Measurements from ENCODE around the gene CRYM.
"Not testable (repeated sequence)": the region's sequence is repeated elsewhere in the genome, so short reads cannot be mapped to it uniquely, and the experiment has no call there.

Gene CRYM

GRCh38 chr16:21277045-21277926 lies 804 bp downstream of the CRYM start:
- no peak for DNase-seq (ENCODE audit: low read depth)

DNA sequence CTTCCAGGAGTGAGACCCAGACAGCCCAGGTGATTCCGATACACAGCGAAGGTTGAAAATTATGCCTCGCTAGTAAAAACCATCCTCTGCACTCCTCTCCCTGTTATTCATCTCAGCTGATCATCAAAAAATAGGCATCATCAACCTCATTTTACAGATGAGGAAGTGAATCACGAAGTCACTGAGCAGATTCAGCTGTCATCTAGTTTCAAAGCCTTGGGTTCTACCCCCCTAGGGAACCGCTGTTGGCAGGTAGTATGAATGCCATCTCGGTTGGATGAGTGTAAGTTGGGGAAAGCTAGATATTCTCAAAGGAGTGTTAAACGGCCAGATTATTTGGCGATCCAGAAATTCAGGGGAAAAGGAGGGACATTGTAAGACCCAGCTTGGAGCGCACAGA lies 2.0 kb downstream of the CRYM start:
- DNase-seq (ENCODE audit: low read depth) = no peak

DNA sequence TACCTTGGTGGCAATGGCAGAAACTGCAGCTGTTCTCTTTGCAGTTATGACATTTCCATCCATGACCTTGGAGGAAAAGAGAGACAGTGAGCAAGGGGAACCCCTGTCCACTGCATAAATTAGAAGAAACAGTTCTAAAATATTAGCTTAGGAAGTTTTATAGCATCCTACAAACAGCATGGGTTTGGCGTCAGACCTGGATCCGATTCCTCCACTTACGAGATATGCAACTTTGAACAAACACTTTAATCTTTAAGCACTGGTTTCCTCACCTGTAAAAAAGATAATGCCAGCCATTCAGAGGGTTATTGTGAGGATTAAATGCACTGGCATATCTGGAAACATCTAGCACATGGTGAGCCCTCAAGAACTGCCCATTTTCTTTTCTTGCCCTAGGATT lies 2.6 kb downstream of the CRYM start:
- no peak for DNase-seq (ENCODE audit: low read depth)

DNA sequence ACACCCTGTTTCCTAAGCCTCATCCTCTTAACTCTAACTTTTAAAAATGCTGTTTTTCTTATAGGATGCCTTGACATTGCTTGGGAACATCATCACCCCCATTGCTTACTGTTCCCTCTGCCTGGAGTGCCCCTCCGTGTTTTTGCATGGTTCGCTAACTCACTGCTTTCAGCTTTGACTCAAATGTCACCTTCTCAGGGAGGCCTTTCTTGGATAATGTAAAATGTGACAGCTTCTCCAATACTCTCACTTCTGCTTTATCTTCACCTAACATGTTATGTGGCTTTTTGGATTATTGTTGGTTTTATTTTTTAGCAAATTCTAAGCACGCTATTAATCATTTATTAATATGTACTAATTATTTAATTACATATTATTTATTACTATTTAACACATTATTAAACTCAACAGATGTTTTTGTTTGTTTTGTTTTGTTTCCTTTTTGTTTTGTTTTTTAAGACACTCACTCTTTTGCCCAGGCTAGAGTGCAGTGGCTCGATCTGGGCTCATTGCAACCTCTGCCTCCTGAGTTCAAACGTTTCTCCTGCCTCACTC lies 3.8 kb downstream of the CRYM start:
- DNase-seq (ENCODE audit: low read depth) = no peak

- DNase-seq (ENCODE audit: low read depth) = not testable (repeated sequence)
These were observed 5.3 kb downstream of the CRYM start for GRCh38 chr16:21272763-21273162.

DNA sequence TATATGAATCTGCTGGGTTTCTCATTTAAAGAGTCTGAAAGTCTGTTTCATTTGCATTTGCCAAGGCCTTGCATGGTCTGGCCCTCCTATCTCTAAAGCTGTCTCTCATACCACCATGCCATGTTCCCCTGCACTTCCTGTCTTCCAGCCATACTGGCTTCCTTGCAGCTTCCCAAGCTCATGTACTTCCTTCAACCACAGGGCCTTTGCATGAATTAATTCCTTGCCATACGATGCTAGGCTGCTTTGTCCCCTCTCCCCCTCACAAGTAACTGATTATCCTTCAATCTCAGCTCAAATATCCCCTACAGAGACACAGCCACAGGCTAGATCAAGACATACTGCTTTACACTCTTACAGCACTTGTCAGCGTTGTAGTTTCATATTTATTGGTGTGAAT lies 5.8 kb downstream of the CRYM start:
- no peak for DNase-seq (ENCODE audit: low read depth)

DNA sequence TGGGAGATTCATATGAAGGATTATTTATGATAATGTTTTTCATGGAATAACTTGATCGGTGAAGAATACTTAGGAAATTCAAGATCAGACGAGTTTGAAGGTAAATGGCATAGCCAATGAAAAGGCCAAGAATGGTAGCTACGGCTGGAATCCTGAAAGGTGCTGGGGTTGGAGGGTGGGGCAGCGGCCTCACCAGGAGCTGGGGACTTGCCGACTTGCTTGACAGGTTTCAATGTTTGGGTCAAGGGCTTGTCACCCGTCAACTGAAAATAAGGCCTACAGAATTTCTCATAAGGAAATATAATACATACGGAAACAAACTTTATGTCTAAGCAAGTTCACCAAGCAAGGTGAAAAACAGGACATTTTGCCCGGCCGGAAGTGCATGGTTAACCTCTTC lies 9.9 kb downstream of the CRYM start:
- DNase-seq (ENCODE audit: low read depth) = no peak

DNA sequence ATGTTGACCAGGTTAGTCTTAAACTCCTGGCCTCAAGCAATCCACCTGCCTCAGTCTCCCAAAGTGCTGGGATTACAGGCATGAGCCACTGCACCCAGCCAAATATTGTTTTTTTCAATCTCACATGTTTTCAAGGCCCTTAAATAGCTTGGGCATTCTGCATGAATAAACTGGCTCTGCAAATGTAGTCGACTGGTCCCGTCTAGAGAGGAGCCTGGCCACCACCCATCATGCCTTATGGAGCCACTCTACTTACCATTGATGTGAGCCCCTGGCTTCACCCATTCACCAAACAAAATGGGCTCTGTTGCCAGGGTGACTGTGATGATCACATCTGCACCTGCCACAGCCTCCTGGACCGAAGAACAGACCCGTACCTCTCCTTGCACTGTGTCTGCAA lies 10.8 kb downstream of the CRYM start:
- no peak for DNase-seq (ENCODE audit: low read depth)

DNA sequence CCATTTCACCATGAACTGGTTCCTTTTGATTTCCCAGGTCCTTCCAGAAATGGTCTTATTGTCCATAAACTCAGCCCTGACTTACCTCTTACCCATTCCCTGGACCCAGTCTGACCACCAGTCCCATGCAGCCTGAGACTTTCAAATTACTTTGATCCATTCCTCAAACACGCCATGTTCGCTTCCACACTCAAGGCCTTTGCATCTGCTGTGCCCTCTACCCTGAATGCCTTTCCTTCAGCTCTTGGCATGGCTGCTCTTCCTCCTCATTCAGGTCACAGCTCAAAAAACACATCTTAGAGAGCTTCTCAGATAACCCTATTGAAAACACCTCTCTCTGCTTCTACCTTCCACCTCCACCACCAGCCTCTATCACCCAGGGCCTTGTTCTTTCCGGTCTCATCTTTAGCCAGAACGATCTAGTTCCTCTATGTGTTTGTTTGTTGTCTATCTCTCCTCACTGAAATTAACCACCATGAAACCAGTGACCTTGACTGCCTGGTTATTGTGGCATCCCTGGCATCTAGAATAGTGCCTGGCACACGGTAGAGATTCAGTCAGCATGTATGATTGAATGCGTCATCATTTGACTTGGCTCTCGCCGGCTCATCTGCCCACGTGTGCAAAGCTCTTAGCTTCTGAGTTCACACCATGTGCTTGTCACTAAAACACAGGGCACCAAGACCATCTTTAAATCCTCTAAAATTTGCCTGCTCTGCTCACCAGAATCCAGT lies 12.8 kb downstream of the CRYM start:
- DNase-seq (ENCODE audit: low read depth) = peak; percentile 7

- peak; percentile 7 for DNase-seq (ENCODE audit: low read depth)
These were observed 13.5 kb downstream of the CRYM start for GRCh38 chr16:21264571-21265036.

DNA sequence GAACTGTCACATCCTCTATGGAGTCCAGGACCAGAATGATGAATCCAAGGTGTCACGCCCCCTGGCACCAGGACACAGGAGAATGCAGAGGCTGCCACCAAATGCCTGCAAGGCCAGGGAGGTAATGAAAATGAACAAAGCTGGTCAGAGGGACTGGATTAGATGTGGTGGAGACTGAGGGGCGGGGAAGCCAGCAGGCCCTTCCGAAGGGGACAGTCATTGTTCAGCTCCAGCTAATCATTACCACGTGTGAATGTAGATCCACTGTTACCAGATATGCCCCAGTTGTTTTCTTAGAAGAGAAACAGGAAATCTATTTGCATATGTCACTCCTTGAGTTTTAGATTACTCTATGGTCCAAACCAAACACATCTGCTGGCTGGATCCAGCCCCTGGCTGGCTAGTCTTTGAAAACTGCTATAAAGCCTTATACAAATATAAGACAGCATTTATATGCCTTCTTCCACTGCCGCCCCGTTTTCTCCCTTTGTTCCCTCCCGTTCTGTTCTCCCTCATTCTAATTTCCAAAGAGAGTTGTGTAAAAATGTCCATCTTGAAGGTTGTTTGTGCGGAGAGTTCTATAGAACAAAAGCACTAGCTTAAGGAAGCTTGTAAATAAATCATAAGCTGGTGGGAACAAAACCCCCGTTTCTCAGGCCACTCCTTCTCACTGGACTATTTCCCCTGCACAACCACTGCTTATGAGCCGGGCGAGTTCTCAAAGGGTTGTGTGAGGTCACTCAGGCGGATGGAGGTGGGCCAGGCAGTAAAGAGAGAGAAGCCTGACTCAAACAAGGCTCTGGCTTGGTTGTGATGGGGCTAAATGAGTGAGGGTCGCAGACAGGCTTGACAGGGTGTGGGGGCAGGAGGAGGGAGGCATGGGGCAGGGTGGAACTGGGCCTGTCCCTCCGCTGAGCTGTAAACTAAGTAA lies 14.2 kb downstream of the CRYM start:
- DNase-seq (ENCODE audit: low read depth) = peak; percentile 36

DNA sequence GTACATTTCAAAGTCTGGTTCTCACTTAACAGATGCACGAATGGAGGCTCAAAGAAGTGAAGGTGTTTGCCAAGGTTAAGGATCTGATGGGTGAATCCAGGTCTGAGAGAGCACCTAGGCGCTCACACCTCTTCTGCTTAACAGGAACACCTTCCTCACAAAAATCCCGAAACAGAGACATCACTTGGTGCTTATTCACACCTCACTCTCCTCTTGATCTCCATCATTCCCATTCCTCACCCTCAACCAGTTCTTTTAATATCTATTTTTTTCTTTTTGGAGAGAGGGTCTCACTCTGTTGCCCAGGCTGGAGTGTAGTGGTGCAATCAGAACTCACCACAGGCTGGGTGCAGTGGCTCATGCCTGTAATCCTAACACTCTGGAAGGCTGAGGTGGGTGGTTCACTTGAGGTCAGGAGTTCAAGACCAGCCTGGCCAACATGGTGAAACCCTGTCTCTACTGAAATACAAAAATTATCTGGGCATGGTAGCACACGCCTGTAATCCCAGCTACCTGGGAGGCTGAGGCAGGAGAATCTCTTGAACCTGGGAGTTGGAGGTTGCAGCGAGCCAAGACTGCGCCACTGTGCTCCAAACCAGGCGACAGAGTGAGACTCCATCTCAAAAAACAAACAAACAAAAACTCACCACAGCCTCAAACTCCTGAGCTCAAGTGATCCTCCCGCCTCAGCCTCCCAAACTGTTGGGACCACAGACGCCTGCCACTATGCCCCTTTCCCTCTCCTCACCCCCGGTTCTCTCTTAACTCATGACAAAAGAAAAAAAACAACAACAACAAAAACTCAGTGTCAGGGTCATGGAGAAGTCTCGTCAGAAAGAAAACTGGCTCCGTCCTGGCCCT lies 15.1 kb downstream of the CRYM start:
- no peak for DNase-seq (ENCODE audit: low read depth)

- DNase-seq (ENCODE audit: low read depth) = peak; percentile 39
These were observed 17.0 kb downstream of the CRYM start for GRCh38 chr16:21260870-21261791.

DNA sequence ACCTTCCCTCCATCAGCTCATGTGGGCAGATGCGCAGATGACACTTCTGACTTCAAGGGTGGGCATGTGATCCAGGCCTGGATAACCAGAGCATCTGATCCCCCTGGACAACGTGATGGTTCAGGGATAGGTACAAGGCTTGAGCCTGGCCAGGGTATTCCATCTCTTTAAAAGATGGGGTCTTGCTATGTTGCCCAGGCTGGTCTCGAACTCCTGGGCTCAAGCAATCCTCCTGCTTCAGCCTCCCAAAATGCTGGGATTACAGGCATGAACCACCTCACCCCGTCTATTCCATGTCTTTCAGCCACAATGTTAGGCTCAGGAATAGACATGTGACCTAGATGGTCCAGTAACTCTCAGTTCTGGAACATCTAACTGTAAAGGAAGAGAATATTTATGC lies 20.8 kb downstream of the CRYM start:
- no peak for DNase-seq (ENCODE audit: low read depth)

GRCh38 chr16:21256636-21257035 lies 21.5 kb downstream of the CRYM start:
- no peak for DNase-seq (ENCODE audit: low read depth)

- no peak for DNase-seq (ENCODE audit: low read depth)
These were observed 24.6 kb downstream of the CRYM start for GRCh38 chr16:21253470-21253869.

GRCh38 chr16:21250072-21250923 lies 27.8 kb downstream of the CRYM start:
- DNase-seq (ENCODE audit: low read depth) = no peak

DNA sequence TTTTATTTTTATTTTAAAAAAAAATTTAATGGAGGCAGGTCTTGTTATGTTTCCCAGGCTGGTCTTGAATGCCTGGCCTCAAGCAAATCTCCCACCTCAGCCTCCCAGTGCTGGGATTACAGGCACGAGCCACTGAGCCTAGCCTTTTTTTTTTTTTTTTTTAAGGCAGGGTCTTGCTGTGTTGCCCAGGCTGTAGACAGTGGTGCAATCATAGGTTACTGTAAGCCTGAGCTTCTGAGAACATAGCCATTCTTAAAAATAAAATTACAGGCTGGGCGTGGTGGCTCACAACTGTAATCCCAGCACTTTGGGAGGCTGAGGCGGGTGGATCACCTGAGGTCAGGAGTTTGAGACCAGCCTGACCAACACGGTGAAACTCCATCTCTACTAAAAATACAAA lies 29.9 kb downstream of the CRYM start:
- not testable (repeated sequence) for DNase-seq (ENCODE audit: low read depth)

All from GM04503 (cell line).